ENCODE results near the gene RELN. TPM values are rescaled to one million over a fixed set of nuclear protein-coding genes. Genes with fewer than 3 reads are reported as not detected.
"Not testable (repeated sequence)": the region's sequence is repeated elsewhere in the genome, so short reads cannot be mapped to it uniquely, and the experiment has no call there.

RELN gene
- total RNA-seq, 4 donors from 2014 or later = 1.0 to 3.5 (median 1.3) TPM

DNA sequence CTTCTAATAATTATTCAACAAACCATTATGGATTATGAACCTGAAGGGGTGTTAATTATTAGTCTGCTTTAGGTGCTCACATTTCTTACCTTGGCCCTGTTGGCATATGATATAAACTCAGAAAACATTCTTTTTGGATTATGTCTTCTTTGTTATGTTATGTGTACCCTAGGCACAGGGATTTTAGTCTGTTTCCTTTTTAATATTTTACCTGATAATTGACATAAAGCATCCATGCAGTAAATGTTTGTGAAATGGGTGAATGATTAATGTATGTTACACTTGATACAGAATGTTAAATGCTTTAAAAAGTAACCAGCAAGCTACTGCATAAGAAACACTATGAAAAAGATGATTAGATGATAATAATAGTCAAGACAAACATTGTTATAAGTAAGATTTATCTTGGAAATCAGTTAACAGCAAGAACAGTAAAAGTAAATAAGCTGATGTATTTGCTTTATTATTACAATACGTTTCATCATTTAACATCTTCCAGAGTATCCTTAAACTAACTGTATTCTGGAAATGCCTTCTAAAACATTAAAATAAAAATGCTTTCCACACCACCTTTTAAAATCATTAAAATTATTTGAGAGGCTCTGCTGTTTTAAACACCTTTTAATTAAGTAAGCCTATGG is 204.7 kb downstream of the RELN start:
- WGBS, 2 donors = 71 to 87% methylated on average over 1 of the region's 1 CpG
- no peak for DNase-seq (ENCODE audit: low spot score in 2 of 2)

GRCh38 chr7:103781409-103781808 is 208.0 kb downstream of the RELN start:
- intact Hi-C loops (cut with DNase I; ENCODE audit: low total_unique reads) = no loop called here
- 65 to 67% methylated on average over 1 of the region's 1 CpG for WGBS, 2 donors
- H3K4me3 ChIP-seq (ENCODE audit: low read depth, poor library complexity, severe bottlenecking) = no peak overlapping the region
- TF ChIP-seq, protein P1, sequence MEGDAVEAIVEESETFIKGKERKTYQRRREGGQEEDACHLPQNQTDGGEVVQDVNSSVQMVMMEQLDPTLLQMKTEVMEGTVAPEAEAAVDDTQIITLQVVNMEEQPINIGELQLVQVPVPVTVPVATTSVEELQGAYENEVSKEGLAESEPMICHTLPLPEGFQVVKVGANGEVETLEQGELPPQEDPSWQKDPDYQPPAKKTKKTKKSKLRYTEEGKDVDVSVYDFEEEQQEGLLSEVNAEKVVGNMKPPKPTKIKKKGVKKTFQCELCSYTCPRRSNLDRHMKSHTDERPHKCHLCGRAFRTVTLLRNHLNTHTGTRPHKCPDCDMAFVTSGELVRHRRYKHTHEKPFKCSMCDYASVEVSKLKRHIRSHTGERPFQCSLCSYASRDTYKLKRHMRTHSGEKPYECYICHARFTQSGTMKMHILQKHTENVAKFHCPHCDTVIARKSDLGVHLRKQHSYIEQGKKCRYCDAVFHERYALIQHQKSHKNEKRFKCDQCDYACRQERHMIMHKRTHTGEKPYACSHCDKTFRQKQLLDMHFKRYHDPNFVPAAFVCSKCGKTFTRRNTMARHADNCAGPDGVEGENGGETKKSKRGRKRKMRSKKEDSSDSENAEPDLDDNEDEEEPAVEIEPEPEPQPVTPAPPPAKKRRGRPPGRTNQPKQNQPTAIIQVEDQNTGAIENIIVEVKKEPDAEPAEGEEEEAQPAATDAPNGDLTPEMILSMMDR (IDR thresholded peaks at IDR 0.05) = no peak
- no peak for TF ChIP-seq POLR2A (IDR thresholded peaks at IDR 0.05)
- no peak for DNase-seq (ENCODE audit: low spot score in 2 of 2)

More for the DNA sequence above, 204.7 kb downstream of the RELN start:
- intact Hi-C loops (cut with DNase I; ENCODE audit: low total_unique reads) = no loop called here
- no peak overlapping the region for H3K4me3 ChIP-seq (ENCODE audit: low read depth, poor library complexity, severe bottlenecking)
- TF ChIP-seq, protein P1 (IDR thresholded peaks at IDR 0.05) = no peak
- TF ChIP-seq POLR2A (IDR thresholded peaks at IDR 0.05) = no peak

- DNase-seq (ENCODE audit: low spot score in 2 of 2); intact Hi-C loops (cut with DNase I; ENCODE audit: low total_unique reads); H3K4me3 ChIP-seq (ENCODE audit: low read depth, poor library complexity, severe bottlenecking): not testable (repeated sequence)
- 95 to 98% methylated on average over 2 of the region's 2 CpGs for WGBS, 2 donors
These were observed 208.9 kb downstream of the RELN start for GRCh38 chr7:103780561-103780960.

GRCh38 chr7:103777440-103777839 is 212.0 kb downstream of the RELN start:
- DNase-seq (ENCODE audit: low spot score in 2 of 2) = no peak
- intact Hi-C loops (cut with DNase I; ENCODE audit: low total_unique reads) = no loop called here
- H3K4me3 ChIP-seq (ENCODE audit: low read depth, poor library complexity, severe bottlenecking) = no peak overlapping the region
- TF ChIP-seq POLR2A (IDR thresholded peaks at IDR 0.05) = no peak
- TF ChIP-seq, protein P1 (IDR thresholded peaks at IDR 0.05) = no peak
- 71 to 75% methylated on average over 6 of the region's 6 CpGs for WGBS, 2 donors

- intact Hi-C loops (cut with DNase I; ENCODE audit: low total_unique reads) = no loop called here
- TF ChIP-seq POLR2A (IDR thresholded peaks at IDR 0.05) = no peak
- TF ChIP-seq, protein P1 (IDR thresholded peaks at IDR 0.05) = no peak
- no peak for DNase-seq (ENCODE audit: low spot score in 2 of 2)
- no peak overlapping the region for H3K4me3 ChIP-seq (ENCODE audit: low read depth, poor library complexity, severe bottlenecking)
- 87 to 90% methylated on average over 7 of the region's 7 CpGs for WGBS, 2 donors
These were observed 215.7 kb downstream of the RELN start for GRCh38 chr7:103773726-103774125.

DNA sequence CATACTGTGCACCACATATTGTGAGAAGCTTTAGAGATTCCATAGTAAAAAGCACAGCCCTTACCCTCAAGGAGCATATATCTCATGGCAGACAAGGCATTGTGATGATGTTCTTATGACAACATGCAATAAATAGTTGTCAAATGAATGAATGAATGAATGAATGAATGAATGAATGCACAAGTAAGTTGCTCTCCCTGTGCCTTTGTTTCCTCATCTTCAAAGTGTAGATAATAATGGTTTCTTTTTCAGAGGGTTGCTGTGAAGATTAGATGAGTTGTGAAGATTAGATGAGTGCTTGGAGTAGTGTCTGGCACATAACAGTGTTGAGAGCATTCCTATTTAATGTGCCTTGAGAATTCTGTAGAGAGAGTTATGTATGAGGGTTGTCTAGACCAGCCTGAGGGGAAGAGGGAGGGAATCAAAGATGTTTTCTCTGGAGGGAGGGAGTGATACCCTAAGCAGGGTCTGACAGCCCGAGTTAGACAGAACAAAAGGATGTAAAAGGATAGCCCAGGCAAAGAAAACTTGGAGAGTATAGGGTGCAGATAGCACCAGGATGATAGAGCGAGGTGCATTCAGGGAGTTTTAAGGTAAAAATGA is 217.2 kb downstream of the RELN start:
- DNase-seq (ENCODE audit: low spot score in 2 of 2) = no peak
- WGBS, 2 donors = 50 to 56% methylated on average over 2 of the region's 2 CpGs
- no peak for TF ChIP-seq POLR2A (IDR thresholded peaks at IDR 0.05)
- TF ChIP-seq, protein P1 (IDR thresholded peaks at IDR 0.05) = no peak
- intact Hi-C loops (cut with DNase I; ENCODE audit: low total_unique reads) = no loop called here
- no peak overlapping the region for H3K4me3 ChIP-seq (ENCODE audit: low read depth, poor library complexity, severe bottlenecking)

Measured in lower leg skin (tissue), 4 donors.